Measurements from ENCODE around the gene BEND7. TPM values are rescaled to one million over a fixed set of nuclear protein-coding genes. Genes with fewer than 3 reads are reported as not detected.

Gene BEND7
- polyA plus RNA-seq, 1 donor, result 7.7 TPM

- DNase-seq, result no peak
- 75% methylated on average over 3 of the region's 5 CpGs for WGBS (ENCODE audit: insufficient coverage, low lambda C conversion rate)
- H3K36me3 ChIP-seq (ENCODE audit: control insufficient read depth, insufficient read depth, low read length), result no peaks in the 10 kb centered on the region
- H3K27ac ChIP-seq (ENCODE audit: low read length), result no peak overlapping the region
- no peaks in the 10 kb centered on the region for H3K27me3 ChIP-seq (ENCODE audit: control insufficient read depth, insufficient read depth, low read length)
- no peaks in the 10 kb centered on the region for H3K4me1 ChIP-seq (ENCODE audit: control insufficient read depth, insufficient read depth, low read length)
- H3K9me3 ChIP-seq (ENCODE audit: control insufficient read depth, low read depth, low read length), result no peaks in the 10 kb centered on the region
- no peak overlapping the region for H3K4me3 ChIP-seq (ENCODE audit: low read length)
Measured at GRCh38 chr10:13392701-13393100, 136.1 kb downstream of the BEND7 start.

Other genes starting within 250 kb of the BEND7 start
- 39.6 TPM for gene PHYH, start 228.9 kb downstream of the BEND7 start, polyA plus RNA-seq
- gene SEPHS1, start 180.7 kb downstream of the BEND7 start, polyA plus RNA-seq, result 51.3 TPM
- gene PRPF18, start 58.0 kb upstream of the BEND7 start, polyA plus RNA-seq, result 21.0 TPM

All from large intestine (tissue), 3 donors.